Osteocyte (in vitro differentiated cells): ENCODE results near the gene ARHGAP6. TPM values are rescaled to one million over a fixed set of nuclear protein-coding genes. Genes with fewer than 3 reads are reported as not detected.

ENCODE experiments used
- DNase-seq: peaks from one replicate; pipeline ENCODE4 v3.0.0; 2021; ENCODE audit warnings: mixed read lengths; ENCODE audit not compliant: unreplicated experiment; ENCODE audit errors: extremely low spot score
- H3K27ac Mint-ChIP-seq: one replicate; pipeline ENCODE4 v1.8.0; 2021; ENCODE audit warnings: mild to moderate bottlenecking, mixed read lengths; ENCODE audit not compliant: unreplicated experiment
- H3K27me3 Mint-ChIP-seq: one replicate; pipeline ENCODE4 v1.8.0; 2021; ENCODE audit warnings: mixed read lengths; ENCODE audit not compliant: unreplicated experiment
- H3K36me3 Mint-ChIP-seq: one replicate; pipeline ENCODE4 v1.8.0; 2021; ENCODE audit warnings: mixed read lengths; ENCODE audit not compliant: unreplicated experiment
- H3K4me1 Mint-ChIP-seq: one replicate; pipeline ENCODE4 v1.8.0; 2021; ENCODE audit warnings: mixed read lengths; ENCODE audit not compliant: unreplicated experiment
- H3K4me3 Mint-ChIP-seq: one replicate; pipeline ENCODE4 v1.8.0; 2021; ENCODE audit warnings: mild to moderate bottlenecking, moderate library complexity, mixed read lengths; ENCODE audit not compliant: unreplicated experiment
- H3K9me3 Mint-ChIP-seq: one replicate; pipeline ENCODE4 v1.8.0; 2021; ENCODE audit warnings: mixed read lengths; ENCODE audit not compliant: unreplicated experiment
- total RNA-seq: library from RNA; stranded (reverse); gene quantifications from 2 replicates; pipeline ENCODE4 v1.2.1, GENCODE V29; 2021
- TF ChIP-seq, protein P1 (sequence below): fragments of 200-600 bp; sonication (generic); IDR thresholded peaks from 2 replicates; pipeline ENCODE4 v1.5.0; 2021; ENCODE audit warnings: antibody characterized with exemption, mild to moderate bottlenecking, moderate library complexity

Gene ARHGAP6
- total RNA-seq, 1 donor from 2014 or later, result 3.5 TPM

DNA sequence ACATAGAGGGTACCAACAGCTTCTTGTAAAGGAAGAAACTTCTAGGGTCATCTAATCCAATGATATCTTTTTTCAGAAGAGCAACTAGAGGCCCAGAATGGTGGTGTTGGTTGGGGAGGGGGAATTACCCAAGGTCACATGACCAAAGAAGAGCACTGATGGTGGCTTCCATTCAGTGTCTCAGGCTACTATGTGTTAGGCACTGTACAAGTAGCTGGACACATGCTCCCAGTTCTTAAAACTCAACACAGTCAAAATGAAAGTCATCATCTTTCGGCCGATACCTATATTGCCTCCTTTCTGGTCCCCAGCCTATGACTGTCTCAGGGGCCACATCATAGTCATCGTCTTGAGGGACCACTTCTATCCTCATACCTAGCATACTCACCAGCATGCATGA is 88.1 kb downstream of the ARHGAP6 start:
- Mint-ChIP-seq H3K27me3 (no peaks in the 10 kb centered on the region), H3K36me3 (no peaks in the 10 kb centered on the region), H3K27ac (no peak overlapping the region)

GRCh38 chrX:11575332-11575731 is 90.4 kb downstream of the ARHGAP6 start:
- no peaks in the 10 kb centered on the region for H3K27me3 Mint-ChIP-seq
- H3K9me3 Mint-ChIP-seq, result peaks cover 8% of the 10 kb centered on the region
- H3K27ac Mint-ChIP-seq, result no peak overlapping the region
- H3K4me3 Mint-ChIP-seq, result no peak overlapping the region
- H3K4me1 Mint-ChIP-seq, result peaks cover 2% of the 10 kb centered on the region
- no peaks in the 10 kb centered on the region for H3K36me3 Mint-ChIP-seq
- no peak for DNase-seq
- TF ChIP-seq, protein P1, sequence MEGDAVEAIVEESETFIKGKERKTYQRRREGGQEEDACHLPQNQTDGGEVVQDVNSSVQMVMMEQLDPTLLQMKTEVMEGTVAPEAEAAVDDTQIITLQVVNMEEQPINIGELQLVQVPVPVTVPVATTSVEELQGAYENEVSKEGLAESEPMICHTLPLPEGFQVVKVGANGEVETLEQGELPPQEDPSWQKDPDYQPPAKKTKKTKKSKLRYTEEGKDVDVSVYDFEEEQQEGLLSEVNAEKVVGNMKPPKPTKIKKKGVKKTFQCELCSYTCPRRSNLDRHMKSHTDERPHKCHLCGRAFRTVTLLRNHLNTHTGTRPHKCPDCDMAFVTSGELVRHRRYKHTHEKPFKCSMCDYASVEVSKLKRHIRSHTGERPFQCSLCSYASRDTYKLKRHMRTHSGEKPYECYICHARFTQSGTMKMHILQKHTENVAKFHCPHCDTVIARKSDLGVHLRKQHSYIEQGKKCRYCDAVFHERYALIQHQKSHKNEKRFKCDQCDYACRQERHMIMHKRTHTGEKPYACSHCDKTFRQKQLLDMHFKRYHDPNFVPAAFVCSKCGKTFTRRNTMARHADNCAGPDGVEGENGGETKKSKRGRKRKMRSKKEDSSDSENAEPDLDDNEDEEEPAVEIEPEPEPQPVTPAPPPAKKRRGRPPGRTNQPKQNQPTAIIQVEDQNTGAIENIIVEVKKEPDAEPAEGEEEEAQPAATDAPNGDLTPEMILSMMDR, result no peak

More for the DNA sequence above, 88.1 kb downstream of the ARHGAP6 start:
- peaks cover 3% of the 10 kb centered on the region for H3K4me1 Mint-ChIP-seq
- peaks cover 8% of the 10 kb centered on the region for H3K9me3 Mint-ChIP-seq
- no peak for DNase-seq
- no peak overlapping the region for H3K4me3 Mint-ChIP-seq
- TF ChIP-seq, protein P1, result no peak

DNA sequence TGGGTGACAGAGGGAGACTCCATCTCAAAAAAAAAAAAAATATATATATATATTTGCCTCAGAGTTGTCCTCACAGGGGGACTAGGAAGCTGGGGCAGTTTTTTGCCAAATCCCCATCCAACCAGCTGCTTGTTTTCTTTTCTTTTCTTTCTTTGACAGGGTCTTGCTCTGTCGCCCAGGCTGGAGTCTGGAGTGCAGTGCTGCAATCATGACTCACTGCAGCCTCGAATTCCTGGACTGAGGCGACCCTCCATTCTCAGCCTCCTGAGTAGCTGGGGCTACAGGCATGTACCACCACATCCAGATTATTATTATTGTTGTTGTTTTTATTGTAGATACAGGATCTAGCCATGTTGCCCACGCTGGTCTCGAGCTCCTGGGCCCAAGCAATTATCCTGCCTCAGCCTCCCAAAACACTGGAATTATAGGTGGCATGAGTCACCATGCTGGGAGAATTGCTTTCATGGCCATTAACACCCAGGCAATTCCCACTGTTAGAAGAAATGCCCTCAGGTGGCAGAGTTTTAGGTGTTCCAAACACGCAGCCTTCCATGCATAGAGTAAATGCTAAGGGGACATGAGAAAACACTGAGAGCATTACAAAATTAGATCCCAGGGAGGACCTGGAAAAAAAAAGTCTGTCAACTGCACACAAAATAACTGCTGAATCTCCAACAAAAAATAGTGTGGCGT is 98.0 kb downstream of the ARHGAP6 start:
- peaks cover 10% of the 10 kb centered on the region for H3K9me3 Mint-ChIP-seq
- no peak overlapping the region for H3K27ac Mint-ChIP-seq
- TF ChIP-seq, protein P1, result no peak
- DNase-seq, result no peak
- H3K27me3 Mint-ChIP-seq, result no peaks in the 10 kb centered on the region
- no peaks in the 10 kb centered on the region for H3K36me3 Mint-ChIP-seq
- no peak overlapping the region for H3K4me3 Mint-ChIP-seq
- H3K4me1 Mint-ChIP-seq, result peaks cover 14% of the 10 kb centered on the region

- H3K27ac Mint-ChIP-seq, result no peak overlapping the region
- peaks cover 14% of the 10 kb centered on the region for H3K4me1 Mint-ChIP-seq
- H3K9me3 Mint-ChIP-seq, result peaks cover 10% of the 10 kb centered on the region
- H3K36me3 Mint-ChIP-seq, result no peaks in the 10 kb centered on the region
- no peak for DNase-seq
- no peaks in the 10 kb centered on the region for H3K27me3 Mint-ChIP-seq
- H3K4me3 Mint-ChIP-seq, result no peak overlapping the region
- TF ChIP-seq, protein P1, result no peak
Measured at GRCh38 chrX:11566789-11567188, 98.9 kb downstream of the ARHGAP6 start.

GRCh38 chrX:11566173-11566572 is 99.5 kb downstream of the ARHGAP6 start:
- H3K9me3 Mint-ChIP-seq, result peaks cover 10% of the 10 kb centered on the region
- no peaks in the 10 kb centered on the region for H3K36me3 Mint-ChIP-seq
- TF ChIP-seq, protein P1, result no peak
- H3K27ac Mint-ChIP-seq, result peak overlapping the region; percentile 12
- H3K27me3 Mint-ChIP-seq, result no peaks in the 10 kb centered on the region
- H3K4me3 Mint-ChIP-seq, result no peak overlapping the region
- H3K4me1 Mint-ChIP-seq, result peaks cover 14% of the 10 kb centered on the region
- DNase-seq, result no peak
